ENCODE results near the gene RCVRN. TPM values are rescaled to one million over a fixed set of nuclear protein-coding genes. Genes with fewer than 3 reads are reported as not detected.

RCVRN gene
- total and polyA plus RNA-seq, 2 of the 8 experiments (the other 6 are each of a cell fraction or from before 2014, with no cell fraction given), result not detected

DNA sequence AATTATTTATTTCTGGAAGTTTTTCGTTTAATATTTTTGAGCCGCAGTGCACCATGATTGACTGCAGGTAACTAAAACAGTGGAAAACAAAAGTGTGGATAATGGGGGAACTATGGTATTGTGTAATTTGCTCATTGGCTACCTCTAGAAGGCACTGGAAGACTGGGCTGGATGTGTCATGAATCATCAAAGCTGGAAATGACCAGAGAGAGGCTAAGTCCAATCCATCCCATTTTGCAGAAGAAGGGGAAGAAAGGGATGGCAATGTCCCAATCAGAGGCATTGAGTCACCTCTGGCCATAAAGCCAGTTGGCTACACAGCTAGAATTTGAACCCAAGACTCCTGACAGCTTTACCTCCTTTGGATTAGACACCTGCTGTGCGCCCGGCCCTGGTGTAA is 50.0 kb downstream of the RCVRN start (continued):
- no peak for TF ChIP-seq TCF12 (IDR thresholded peaks at IDR 0.05; ENCODE audit: low read depth, low read length)
- TF ChIP-seq JUND (IDR thresholded peaks at IDR 0.05; ENCODE audit: low read length), result no peak

Measured in H1 (cell line).